OCI-LY7 (cell line): Measurements from ENCODE around the gene CCRL2.

Experiments
- EZH2phosphoT487 ChIP-seq: fragments of 200-600 bp; sonication (generic); IDR thresholded peaks from 2 replicates; pipeline ENCODE4 v1.6.1; 2018; ENCODE audit warnings: low read depth, borderline replicate concordance, mild to moderate bottlenecking, mixed run types, antibody characterized with exemption, low read length, moderate library complexity, mixed read lengths
- TF ChIP-seq, protein P1 (sequence below): fragments of 200-600 bp; sonication (generic); conservative IDR thresholded peaks from 2 replicates; pipeline ENCODE4 v1.5.1; 2014; ENCODE audit warnings: mild to moderate bottlenecking, antibody characterized with exemption, low read length, moderate library complexity, mixed read lengths

DNA sequence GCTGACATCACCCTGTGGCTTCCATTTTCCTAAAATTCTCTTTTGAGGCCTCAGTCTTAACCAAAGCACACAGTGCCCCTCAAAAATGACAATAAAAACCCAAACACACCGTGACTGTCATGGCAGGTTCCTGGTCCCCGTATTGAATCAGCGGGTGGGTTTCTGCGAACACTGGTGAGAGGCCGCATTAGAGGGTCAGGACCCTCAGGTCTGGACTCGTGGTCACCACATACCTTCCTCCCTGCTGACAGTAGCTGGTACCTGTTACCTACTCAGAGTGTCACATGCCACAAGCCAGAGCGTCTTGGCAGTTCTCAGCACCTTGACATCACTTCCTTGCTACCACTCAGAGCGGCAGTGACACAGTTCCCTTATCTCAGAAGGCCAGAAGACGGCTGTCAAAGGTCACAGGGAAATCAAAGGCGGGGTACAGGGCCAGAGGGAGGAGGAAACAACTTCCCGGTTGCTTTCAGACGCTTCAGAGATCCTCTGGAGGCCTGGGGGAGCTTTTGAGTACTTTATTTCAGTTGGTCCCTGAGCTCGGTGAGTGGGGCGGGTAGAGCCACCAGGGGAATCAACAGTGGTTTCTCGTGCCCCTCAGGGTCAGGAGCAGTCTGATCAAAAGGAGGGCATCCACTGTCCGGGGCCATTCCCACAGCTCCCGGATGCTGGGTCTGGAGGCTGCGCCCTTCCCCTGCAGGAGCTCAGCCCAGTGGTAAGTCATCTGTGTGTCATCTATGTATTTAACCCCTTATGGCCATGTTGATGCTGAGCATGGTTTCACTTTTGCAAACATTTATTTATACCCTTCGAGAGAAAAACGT is at the start of gene CCRL2, which contains the start of gene CCR5AS:
- TF ChIP-seq, protein P1, sequence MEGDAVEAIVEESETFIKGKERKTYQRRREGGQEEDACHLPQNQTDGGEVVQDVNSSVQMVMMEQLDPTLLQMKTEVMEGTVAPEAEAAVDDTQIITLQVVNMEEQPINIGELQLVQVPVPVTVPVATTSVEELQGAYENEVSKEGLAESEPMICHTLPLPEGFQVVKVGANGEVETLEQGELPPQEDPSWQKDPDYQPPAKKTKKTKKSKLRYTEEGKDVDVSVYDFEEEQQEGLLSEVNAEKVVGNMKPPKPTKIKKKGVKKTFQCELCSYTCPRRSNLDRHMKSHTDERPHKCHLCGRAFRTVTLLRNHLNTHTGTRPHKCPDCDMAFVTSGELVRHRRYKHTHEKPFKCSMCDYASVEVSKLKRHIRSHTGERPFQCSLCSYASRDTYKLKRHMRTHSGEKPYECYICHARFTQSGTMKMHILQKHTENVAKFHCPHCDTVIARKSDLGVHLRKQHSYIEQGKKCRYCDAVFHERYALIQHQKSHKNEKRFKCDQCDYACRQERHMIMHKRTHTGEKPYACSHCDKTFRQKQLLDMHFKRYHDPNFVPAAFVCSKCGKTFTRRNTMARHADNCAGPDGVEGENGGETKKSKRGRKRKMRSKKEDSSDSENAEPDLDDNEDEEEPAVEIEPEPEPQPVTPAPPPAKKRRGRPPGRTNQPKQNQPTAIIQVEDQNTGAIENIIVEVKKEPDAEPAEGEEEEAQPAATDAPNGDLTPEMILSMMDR, result no peak
- no peak for TF ChIP-seq EZH2phosphoT487
